ENCODE results near the gene NOL6. TPM values are rescaled to one million over a fixed set of nuclear protein-coding genes. Genes with fewer than 3 reads are reported as not detected.

Gene NOL6
- total RNA-seq, 1 donor from 2014 or later, result 28.6 TPM

- intact Hi-C loops (cut with DNase I), result no loop called here
- H3K27ac ChIP-seq, result no peak overlapping the region
Measured at GRCh38 chr9:33447799-33448553, 25.7 kb downstream of the NOL6 start.

GRCh38 chr9:33446946-33447798, 26.6 kb downstream of the NOL6 start, which contains the start of gene AQP3:
Gene AQP3 (minus strand): TSS chr9:33447593. CDS start chr9:33447530, 63 bp downstream.
- no peak within 1 kb of the TSS for H3K27ac ChIP-seq
- H3K36me3 ChIP-seq, result no peaks in the 10 kb centered on the region
- peak in 1 of 3 experiments; percentile 47 for TF ChIP-seq CTCF (IDR thresholded peaks at IDR 0.05)
- H3K9me3 ChIP-seq, result no peaks in the 10 kb centered on the region
- no peaks in the 10 kb centered on the region for H3K27me3 ChIP-seq
- H3K4me1 ChIP-seq, result peaks cover 3 to 7% of the 10 kb centered on the region in 2 donors
- peak within 1 kb of the TSS; percentile 33 to 67 for H3K4me3 ChIP-seq
- intact Hi-C loops (cut with DNase I), result no loop called here
- DNase-seq (ENCODE audit: low spot score in 2 of 2), result peak in 1 of 2 donors; percentile 81

More at GRCh38 chr9:33447799-33448553, 25.7 kb downstream of the NOL6 start:
- peaks cover 3 to 7% of the 10 kb centered on the region in 2 donors for H3K4me1 ChIP-seq
- no peaks in the 10 kb centered on the region for H3K9me3 ChIP-seq
- DNase-seq (ENCODE audit: low spot score in 2 of 2), result no peak
- H3K4me3 ChIP-seq, result peak overlapping the region; percentile 33 to 67
- no peaks in the 10 kb centered on the region for H3K36me3 ChIP-seq
- no peak for TF ChIP-seq CTCF (IDR thresholded peaks at IDR 0.05)
- no peaks in the 10 kb centered on the region for H3K27me3 ChIP-seq

GRCh38 chr9:33446240-33446945, 27.3 kb downstream of the NOL6 start:
- no peak for DNase-seq (ENCODE audit: low spot score in 2 of 2)
- Histone ChIP-seq H3K4me1 (peaks cover 3 to 7% of the 10 kb centered on the region in 2 donors), H3K36me3 (no peaks in the 10 kb centered on the region), H3K27me3 (no peaks in the 10 kb centered on the region), H3K9me3 (no peaks in the 10 kb centered on the region), H3K4me3 (peak overlapping the region in 1 of 2 donors; percentile 67), H3K27ac (no peak overlapping the region)
- no peak for TF ChIP-seq CTCF (IDR thresholded peaks at IDR 0.05)
- intact Hi-C loops (cut with DNase I), result no loop called here

- Histone ChIP-seq H3K4me3 (no peak overlapping the region), H3K36me3 (no peaks in the 10 kb centered on the region), H3K27ac (no peak overlapping the region), H3K27me3 (no peaks in the 10 kb centered on the region), H3K9me3 (no peaks in the 10 kb centered on the region), H3K4me1 (peaks cover 3 to 7% of the 10 kb centered on the region in 2 donors)
- TF ChIP-seq CTCF (IDR thresholded peaks at IDR 0.05), result no peak
- intact Hi-C loops (cut with DNase I), result no loop called here
- DNase-seq (ENCODE audit: low spot score in 2 of 2), result no peak
Measured at GRCh38 chr9:33445389-33446239, 28.1 kb downstream of the NOL6 start.

Measured in ascending aorta (tissue), 2 donors.